ENCODE measurements around the gene INTS1.
A peak's percentile ranks its signal among the peaks of the same experiment; 100 is the strongest.

INTS1 gene

DNA sequence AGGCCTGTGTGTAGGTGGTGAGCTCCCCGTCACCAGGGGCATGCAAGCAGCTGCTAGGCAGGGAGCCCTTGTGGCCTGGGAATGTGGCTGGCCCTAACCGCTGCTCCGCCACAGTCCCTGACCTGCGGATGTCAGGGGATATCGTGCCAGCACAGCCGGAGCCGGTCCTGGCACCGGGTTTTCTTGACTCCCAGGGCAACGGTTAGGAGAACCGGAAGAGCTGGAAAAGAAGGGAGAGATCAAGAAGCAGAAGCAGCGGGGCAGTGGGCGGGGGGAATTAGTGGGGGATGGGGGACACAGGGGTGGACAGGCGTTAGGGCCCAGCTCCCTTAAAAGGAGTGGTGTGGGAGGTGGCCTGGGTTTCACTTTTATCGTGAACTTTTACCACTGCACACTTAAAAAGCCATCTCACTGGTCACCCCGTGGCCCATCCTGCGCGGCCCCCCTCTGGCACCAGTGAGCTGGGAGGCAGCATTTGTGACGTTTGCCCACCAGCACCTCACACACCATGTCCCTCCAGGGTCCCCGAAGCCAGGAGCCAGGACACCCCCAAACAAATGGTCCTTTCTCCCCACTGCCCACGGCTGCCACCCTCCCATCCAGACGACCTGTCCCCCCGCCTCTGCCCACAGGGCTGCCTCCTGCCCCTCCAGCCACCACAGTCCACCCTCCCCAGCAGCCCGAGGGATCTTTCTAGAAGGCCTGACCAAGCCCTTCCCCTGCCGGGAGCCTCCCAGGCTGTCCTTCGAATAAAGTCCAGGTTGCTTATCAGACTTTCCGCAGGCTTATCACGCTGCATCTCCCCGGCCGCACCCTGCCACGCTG, 43.2 kb downstream of the INTS1 start:
- DNase-seq: peak; percentile 32 to 39

DNA sequence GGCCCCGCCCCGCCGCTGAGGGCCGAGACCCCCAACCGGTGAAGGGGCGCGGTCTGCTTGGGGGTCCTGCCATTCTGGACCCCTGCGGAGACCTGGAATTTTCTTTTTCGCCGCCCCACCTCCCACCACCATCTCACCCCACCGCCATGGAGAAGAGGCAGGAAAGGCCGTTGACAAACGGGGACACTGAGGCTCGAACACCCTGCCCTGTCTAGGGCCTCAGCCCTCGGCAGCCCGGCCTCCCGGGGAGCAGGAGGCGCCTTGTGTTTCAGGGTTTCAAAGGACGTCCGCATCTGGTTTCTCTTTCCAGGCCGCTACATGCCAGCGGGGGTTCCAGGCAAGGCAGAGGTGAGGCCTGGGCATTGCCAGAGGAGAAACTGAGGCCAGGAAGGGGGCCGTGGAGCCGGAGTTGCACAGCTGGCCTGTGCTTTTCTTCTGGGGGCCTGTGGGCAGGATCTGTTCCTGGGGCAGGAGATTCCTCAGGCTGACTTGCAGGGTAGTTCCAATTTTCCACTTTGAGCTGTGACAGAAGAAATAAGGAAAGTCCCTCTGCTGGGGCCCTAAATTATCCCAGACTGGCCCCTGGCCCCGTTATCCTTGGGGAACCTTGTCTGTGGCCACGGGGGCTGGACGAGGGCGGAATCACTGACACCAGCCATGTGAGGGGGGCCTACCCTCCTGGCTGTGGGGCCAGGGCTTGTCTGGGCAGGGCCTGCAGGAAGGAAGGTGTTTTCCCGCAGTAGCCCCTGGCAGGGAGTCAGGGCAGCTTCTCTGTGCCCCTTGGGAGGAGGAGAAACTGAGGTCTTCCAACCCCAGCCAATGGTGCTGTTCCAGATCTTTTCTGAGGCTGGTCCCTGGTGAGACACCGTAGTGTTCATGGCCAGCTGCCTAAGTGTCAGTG, 44.0 kb downstream of the INTS1 start:
- DNase-seq: no peak

DNA sequence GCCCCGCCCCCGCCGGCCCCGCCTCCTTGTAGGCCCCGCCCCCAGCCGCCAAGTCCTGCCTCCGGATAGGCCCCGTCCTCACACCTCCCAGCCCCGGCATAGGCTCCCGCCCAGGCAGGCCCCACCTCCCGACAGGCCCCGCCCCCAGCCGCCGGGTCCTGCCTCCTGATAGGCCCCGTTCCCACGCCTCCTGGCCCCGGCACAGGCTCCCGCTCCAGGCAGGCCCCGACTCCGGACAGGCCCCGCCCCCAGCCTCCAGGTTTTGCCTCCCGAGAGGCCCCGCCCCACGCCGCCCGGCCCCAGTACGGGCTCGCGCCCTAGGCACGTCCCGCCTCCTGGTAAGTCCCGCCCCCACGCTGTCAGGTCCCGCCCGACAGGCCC, 44.7 kb downstream of the INTS1 start:
- peak; percentile 99 to 100 for DNase-seq

DNA sequence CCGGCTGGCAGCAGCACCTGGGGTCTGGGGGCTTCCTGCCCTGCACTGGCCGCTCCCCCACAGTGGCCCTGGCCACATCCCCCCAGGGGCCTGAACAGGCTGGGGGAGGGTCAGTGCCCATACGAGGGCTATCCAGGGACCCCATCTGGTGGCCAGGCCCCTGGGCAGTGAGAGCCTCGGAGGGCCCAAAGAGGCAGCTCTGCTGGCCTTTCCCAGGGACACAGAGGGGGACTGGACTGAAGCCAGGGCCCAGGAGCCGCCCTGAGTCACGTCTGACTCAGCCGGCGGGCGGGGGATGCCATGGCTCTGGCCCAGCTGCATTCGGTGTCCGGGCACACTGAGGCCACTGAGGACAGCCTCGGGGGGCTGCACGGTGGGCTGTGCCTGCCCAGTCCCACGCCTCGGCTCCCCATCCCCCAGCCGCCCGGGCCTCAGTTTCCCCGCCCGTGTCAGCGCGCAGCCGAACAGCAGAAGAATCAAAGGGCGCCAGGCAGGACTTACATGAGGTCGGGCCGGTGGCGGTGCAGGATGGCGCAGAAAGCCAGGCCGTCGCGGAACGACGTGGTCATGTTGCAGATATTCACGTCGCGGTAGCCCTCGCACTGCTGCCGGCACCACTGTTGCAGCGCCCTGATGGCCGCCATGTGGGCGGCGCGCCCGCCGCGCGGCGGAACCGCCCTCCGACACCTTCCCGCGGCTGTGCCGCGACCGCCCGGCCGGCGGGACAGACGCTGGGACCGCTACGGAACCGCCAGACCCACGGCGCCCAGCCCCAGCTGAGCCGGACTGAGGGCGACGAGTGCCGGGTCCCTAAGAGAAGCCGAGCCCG, 45.3 kb downstream of the INTS1 start, which contains the start of gene MICALL2:
TSS of gene MICALL2 (minus strand) at position 788 of the 829 bp plus-strand sequence. CDS start at position 644, 144 bp downstream.
- DNase-seq: peak; percentile 74

DNA sequence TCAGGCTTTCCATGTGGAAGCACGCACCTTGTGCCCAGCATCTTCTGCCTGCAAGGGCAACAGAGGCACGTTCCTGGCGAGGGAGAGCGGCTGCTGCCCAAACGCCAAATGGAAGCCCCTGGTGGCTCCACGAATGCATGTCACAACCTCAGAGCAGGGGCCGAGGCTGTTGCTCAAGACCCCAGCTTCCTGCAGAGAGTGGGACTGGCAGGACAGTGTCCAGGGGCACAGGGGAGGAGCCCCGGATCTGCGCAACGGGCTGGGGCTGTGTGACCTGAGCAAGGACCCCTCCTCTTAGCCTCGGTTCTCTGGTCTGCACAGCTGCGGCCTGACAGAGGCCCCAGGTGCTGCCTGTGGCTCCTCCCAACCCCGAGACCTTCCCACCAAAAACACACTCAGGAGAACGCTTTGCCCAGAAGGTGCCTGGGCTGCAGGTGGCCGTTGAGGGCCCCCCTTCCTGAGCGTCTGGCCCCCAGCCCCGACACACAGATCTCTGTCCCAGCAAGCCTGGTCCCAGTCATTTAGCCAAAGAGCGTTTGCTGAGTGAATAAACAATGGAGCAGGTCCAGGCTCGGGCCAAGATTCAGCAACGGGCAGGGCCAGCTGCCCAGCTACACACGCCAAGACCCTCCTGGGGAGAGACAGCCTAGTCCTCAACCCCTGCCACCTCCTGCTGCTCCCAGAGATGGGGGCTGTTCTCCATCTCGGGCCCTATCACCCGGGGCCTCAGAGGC, 46.1 kb downstream of the INTS1 start:
- DNase-seq: no peak

DNA sequence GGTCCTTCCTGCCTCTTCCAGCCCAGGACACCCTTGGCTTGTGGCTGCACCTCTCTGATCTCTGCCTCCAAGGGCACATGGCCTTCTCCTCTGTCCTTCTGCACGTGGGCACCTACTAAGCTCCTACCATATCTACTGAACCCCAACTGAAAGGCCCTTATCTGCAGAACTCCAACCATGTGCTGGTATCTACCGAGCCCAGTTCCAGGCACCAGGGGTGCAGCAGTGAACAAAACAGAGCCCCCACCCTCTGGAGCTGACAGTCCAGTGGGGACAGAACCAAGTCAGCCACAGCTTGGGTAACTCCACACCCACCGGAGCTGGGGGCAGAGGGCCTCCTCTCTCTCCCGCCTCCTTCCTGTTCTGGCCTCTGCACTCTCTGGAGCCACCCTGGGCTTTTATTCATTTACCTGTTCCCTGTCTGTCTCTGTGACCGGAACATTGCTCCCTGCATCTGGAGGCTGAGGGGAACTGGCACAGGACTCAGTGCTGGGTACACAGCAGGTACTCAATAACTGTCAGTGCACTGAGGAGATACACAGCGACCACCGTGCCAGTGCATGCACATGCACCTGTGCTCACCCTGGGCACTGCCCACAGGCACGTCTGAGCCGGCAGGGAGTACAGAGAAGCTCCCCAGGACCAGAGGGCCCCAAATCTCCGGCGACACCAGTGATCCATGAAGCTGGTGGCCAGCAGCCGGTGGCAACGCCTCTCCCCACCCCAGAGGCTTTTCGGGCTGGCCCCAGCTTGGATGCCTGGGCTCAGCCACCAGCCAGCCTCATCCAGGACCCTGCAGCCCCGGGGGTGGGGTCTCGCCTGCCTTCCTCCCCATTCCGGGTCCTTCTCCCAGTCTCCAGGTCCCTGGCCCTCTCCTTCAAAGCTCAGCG, 46.9 kb downstream of the INTS1 start:
- DNase-seq: no peak

DNA sequence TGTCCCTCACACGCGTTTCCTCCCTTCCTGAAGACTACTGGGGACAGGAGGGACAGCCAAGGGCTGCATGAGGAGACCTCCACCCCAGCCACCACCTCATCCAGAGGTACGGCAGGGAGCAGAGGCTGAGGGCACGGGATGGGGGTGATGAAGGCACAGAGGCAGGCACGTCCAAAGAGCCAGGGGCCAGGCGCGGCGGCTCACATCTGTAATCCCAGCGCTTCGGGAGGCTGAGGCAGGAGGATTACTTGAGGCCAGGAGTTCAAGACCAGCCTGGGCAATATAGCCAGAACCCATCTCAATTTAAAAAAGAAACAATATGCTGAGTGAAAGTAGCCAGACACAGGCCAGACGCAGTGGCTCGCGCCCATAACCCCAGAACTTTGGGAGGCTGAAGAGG, 48.2 kb downstream of the INTS1 start:
- DNase-seq: no peak

DNA sequence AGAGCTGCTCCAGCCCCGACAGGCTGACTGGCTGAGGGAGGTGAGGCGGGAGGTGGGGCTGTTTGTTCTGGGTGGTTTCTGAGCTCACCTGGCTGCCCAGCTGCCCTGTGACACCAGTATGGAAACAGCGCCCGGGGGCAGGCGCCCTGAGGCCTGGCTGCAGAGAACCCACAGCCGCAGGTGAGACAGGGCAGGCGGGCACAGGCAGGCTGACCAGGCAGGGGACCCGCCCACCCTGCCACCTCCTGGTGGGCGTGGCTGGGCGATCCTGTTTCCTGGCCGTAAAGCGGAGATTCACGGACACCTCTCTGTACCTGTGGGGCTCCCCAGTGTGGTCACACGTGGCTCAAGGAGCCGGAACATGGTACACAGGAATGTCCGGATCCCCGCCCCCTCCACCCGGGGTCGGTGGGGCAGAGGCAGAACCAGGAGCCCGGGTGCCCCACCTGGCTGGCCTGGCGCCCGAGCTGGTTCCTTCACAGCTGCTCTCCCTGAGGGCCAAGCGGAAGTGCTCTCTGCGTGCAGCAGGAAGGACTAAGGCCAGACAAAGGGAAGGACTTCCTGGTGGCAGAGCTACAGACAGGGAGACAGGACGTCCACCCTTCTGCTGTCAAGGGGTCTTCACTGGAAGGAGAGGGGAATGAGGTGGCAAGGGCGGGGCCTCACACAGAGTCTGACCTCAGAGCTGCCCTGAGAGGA, 48.8 kb downstream of the INTS1 start:
- DNase-seq: peak in 1 of 2 experiments; percentile 18

DNA sequence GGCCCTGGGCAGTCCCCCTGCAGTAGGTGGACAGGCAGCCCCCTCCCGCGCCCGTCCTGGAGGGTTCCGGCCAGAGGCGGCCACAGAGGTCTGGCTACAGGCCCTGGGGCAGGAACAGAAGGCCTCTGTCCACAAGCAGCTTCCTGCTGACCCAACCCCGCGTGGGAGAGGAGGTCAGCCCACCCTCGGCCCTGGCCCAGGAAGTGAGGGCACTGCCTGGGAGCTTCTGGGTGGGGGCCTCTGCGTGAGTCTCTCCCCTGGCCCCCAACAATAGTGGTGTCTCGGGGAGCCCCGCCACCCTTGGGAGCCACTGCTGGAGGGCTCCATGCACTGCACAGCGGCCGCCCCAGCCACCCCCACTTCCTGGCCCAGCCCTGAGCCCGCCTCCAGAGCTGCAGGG, 49.6 kb downstream of the INTS1 start:
- DNase-seq: no peak

DNA sequence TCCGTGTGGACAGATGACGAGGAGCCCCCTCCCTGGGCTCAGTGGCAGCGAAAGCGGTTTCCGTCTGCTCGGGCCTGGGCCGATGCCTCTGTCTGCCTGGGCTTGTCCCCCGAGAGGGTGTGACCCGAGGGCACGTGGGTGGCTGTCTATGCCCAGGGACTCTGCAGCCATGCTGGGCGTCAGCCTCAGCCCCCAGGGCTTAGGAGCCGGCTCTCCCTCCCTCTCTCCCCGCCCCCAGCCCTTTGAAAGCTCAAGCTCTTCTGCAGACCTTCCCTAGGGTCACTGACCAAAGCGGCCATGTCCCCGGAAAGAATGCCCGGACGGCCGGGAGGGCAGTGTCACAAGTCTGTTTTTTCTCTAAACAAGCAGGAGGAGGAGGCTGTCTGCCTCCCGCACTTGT, 52.0 kb downstream of the INTS1 start:
- no peak for DNase-seq

DNA sequence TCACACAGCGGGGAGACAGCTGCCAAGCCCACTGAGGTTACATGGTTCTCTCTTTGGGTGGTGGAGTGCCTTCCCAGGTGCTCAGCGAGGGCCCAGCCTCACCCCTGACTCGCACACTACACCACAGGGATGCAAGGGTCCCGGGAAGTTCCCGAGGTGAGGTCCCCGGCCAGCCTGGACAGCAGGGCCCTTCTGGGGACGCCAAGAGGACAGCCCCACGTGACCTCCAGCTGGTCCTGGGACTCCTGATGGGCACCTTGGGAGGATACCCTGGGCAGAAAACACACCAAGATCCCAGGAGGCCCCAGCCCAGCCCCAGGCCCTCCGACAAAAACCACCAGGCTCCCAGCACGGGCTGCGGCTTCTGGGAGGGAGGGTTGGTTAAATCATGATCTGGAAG, 53.2 kb downstream of the INTS1 start:
- DNase-seq: no peak

DNA sequence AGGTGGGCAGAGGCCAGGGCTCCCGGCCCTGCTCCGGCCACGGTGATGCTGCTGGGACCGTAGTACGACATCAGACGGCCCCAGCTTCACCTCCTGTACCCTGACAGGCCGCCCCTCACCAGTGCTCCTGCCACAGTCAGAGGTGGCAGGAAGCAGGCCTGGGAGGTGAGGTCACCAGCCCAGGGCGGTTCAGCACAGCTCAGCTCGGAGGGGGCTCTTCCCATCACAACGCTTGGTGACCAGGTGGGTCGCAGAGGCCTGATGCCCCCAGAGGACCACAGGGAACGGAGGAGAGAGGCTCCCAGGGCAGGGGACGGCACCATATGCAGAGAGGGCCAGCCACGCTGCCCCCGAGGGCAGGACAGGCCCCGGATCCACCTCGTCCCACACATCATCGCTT, 53.8 kb downstream of the INTS1 start:
- DNase-seq: no peak

DNA sequence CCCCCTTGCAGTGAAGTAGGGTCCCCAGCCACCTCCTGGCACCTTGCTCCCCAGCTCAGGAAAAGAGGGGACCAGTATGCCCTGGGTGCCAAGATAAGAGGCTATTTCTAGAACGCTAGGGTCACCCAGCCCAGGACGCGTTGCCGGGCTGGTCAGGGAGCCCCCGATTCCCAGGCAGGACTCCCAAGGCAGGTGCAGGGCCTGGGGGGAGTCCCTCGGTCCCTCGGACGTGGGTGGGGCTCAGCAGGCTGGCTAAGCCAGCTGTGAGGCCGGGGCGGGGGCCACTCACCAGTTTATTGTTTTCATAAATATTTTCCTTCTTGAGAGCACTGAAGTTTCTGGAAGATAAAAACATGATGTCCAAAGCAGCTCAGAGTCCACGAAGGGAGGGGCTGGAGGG, 54.2 kb downstream of the INTS1 start:
- DNase-seq: no peak

DNA sequence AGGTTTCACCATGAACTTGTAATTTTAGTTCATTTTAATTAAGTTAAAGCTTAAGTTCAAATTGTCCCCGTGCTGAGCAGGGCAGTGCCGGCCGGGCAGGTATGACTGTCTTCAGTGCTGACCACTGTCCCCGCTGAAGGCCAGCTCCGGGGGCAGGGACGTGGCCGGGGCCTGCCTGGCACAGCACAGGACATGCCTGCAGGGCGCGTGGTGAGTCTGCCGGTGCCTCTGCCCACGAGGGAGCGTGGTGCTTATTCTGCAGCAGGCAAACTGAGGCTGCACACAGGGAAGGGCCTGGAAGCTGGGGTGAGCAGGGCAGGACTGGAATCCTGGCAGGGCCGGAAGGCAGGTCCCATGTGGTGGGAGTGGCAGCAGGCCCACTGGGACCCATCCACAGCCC, 54.7 kb downstream of the INTS1 start:
- DNase-seq: no peak

DNA sequence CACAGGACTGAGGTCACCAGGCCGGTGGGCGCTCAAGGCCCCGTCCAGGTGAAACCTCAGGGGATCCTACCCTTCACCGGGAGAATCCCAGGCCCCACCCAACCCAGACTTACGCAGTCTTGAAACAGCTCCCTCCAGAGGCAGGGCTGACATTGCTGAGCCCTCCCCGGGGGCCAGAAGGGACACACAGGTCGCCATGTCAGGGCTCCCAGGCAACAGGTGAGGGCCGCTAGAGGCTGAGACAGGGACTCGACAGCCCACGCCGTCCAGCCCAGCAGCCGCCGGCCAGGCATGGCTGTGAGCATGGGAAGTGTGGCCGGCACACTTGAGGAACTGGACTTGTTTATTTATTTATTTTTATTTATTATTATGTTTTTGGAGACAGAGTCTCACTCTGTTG, 55.2 kb downstream of the INTS1 start:
- no peak for DNase-seq

DNA sequence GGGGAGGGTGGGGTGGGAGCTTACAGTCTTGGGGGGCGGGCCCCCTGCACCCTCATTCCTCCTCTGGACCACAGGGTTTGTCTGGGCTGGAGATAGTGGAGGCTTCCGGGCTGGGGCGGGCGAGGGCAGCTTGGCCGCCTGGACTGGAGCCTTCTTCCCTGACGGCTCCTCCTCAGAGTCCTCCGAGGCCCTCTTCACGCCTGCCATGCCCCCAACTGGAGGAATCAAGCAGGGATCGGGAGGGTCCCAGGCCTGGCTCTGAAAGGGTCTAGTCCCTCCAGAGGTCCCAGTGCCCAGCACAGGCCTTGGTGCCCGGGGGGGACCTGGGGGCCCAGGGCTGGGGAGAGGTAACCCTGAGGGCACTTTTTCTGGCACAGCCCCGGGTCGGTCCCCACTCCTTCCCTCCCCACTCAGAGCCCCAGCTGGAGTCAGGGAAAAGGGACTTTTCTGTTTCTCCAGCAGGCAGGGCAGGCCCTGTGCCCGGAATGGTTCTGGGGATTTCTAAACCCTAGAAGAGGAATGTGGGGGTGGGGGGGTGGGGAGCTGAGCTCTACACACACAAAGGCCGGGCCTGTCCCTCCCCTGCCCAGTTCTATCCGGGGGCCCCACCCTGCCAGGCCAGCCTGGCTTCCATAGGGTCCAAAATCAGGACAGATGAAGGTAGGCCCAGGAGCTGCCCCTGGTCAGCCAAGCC, 56.5 kb downstream of the INTS1 start:
- DNase-seq: no peak

DNA sequence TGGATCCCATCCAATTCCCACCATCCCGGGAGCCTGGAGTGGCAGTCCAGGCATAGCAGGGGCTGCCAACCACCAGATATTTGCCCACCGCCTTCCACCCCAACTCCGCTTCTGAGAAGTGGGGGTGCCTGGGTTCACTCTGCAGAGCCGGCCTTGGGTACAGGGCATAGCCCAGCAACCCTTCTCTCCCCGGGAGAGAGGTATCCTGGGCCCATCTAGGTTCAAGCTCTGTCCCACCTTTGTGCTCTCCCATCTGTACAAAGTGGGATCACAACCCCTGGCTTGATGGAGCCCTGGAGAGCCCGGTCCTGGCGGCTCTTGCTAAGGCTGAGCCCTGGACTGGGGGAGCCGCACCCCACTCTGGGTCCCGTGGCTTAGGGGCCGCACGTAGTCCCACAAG, 57.1 kb downstream of the INTS1 start:
- no peak for DNase-seq

DNA sequence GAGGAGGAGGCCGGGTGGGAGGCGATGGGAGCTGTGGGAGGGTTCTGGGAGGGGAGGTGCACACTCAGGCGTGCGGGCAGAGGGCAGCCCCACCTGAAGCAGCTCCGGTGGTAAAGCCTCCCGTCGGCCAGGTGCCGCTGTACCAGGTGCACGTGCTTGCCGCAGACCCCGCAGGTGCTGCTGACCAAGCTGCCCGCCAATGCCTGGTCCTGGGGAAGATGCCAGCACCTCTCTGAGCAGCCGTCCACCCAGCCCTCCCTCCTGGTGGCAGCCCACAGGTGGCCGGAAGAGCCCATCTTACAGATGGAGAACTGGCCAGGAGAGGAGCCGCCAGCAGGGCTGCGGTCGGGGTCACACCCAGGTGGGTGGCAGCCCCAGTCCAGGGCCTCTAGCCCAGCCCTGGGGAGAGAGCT, 57.6 kb downstream of the INTS1 start:
- DNase-seq: peak in 1 of 2 experiments; percentile 77

DNA sequence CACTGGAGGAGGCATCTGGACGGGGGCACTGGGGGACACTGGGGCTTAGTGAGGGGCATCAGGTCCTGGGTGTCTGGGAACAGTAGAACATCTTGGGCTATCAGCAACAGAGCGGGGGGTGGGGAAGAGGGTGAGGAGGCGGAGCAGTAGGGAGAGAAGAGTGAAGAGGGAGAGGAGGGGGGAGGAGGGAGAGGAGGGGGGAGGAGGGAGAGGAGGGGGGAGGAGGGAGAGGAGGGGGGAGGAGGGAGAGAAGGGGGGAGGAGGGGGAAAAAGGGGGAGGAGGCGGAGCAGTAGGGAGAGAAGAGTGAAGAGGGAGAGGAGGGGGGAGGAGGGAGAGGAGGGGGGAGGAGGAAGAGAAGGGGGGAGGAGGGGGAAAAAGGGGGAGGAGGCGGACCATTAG, 58.2 kb downstream of the INTS1 start:
- peak in 1 of 2 experiments; percentile 62 for DNase-seq

DNA sequence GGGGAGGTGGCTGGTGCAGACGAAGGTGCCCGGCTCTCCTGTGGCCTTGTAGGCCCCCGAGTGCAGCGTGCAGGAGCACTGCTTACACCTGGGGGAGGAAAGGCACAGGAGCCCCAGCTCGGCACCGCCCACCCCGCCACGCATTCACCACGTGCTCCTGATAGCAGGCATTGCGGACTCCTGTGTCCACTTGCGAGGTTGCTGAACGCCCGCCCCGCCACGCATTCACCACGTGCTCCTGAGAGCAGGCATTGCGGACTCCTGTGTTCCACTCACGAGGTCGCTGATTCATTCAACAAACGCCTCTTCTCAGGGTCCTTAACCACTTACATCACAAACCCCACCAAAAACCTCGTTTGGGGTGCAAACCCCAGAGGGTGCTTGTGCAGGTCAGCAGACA, 58.8 kb downstream of the INTS1 start:
- DNase-seq: no peak

All from SHP77 (cell line).